Measurements from ENCODE around the gene TOLLIP. TPM values are rescaled to one million over a fixed set of nuclear protein-coding genes. Genes with fewer than 3 reads are reported as not detected.

Gene TOLLIP
- total and polyA plus RNA-seq, 2 of the 8 experiments (the other 6 are each of a cell fraction or from before 2014, with no cell fraction given) = 23.7 to 34.7 TPM

DNA sequence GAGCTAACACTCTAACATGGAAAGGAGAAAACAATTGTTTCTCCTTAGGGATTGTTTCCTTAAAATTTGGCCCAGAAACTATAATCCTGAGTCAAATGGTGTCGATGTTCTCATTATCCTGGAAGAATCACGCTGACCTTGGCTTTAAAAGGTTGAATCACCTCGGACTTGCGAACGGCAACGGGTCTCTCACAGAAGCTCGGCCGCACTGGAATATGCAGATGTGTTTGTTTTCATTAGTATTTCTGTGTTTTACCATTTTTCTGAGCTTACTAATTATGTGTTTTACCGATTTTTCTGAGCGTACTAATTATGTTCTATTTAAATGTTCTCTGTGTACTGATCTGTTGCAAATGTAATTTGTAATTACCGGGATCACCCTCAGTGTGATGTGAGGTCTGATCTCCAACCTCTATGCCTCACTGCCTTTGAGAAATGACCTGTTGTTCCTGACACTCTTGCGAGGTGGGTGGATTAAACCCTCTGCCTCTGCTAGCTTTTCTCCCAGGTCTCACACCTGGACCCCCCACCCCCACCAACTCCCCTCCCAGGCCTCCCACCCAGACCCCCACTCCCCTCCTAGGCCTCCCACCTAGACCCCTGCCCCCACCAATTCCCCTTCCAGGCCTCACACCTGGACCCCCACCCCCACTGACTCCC is 42.0 kb upstream of the TOLLIP start:
- Histone ChIP-seq H3K79me1 (ENCODE audit: low read depth, low read length) (no peaks in the 10 kb centered on the region), H3K9ac (replicated peaks in 1 of 4; ENCODE audit: extremely low read depth in 1 of 4, low read depth in 3 of 4, low read length in 3 of 4) (no peak overlapping the region), H3K4me3 (ENCODE audit: extremely low read depth in 1 of 4, insufficient read depth in 2 of 4, low read depth in 3 of 4, low read length in 4 of 4) (no peak overlapping the region), H3K18ac (ENCODE audit: extremely low read depth, low read length) (no peak overlapping the region; the same call in 1 of the 2 replicates), H3K14ac (ENCODE audit: insufficient read length) (no peak overlapping the region), H4K91ac (replicated peaks; ENCODE audit: insufficient read length, low read length) (no peak overlapping the region), H2BK120ac (replicated peaks; ENCODE audit: low read depth, low read length) (no peak overlapping the region), H3K23me2 (ENCODE audit: low read depth, low read length) (no peaks in the 10 kb centered on the region; the same call in 1 of the 2 replicates), H2AFZ (ENCODE audit: low read length) (no peak overlapping the region), H2BK5ac (ENCODE audit: low read depth, low read length) (no peak overlapping the region), H4K8ac (ENCODE audit: extremely low read depth, insufficient read depth, low read length) (no peak overlapping the region), H3K4ac (replicated peaks; ENCODE audit: insufficient read length, low read depth, low read length) (no peak overlapping the region), H3K56ac (replicated peaks; ENCODE audit: insufficient read length, low read depth, low read length) (no peak overlapping the region), H2BK15ac (ENCODE audit: low read length) (no peak overlapping the region), H3K4me2 (ENCODE audit: insufficient read depth in 1 of 2, low read depth in 2 of 2, low read length in 2 of 2) (no peak overlapping the region), H3K23ac (ENCODE audit: insufficient read length) (no peak overlapping the region), H3K36me3 (ENCODE audit: control insufficient read depth in 2 of 4, insufficient read depth in 4 of 4, low read length in 3 of 4) (no peaks in the 10 kb centered on the region), H4K5ac (ENCODE audit: insufficient read length, low read depth, low read length) (no peak overlapping the region), H3K27me3 (replicated peaks in 1 of 4; ENCODE audit: control insufficient read depth in 3 of 4, extremely low read depth in 1 of 4, insufficient read depth in 3 of 4, low read length in 3 of 4) (no peaks in the 10 kb centered on the region), H2BK20ac (ENCODE audit: low read length) (no peak overlapping the region), H4K20me1 (replicated peaks in 1 of 2; ENCODE audit: control insufficient read depth in 1 of 2, insufficient read depth in 2 of 2, low read length in 2 of 2) (no peaks in the 10 kb centered on the region), H3K9me3 (ENCODE audit: insufficient read depth in 2 of 2, low read depth in 1 of 2, low read length in 1 of 2) (peaks cover 0 to 5% of the 10 kb centered on the region in 2 experiments; a peak in 1 of 4 replicates), H2BK12ac (ENCODE audit: low read depth, low read length) (no peak overlapping the region), H2AK5ac (ENCODE audit: low read depth, low read length) (no peak overlapping the region), H3K79me2 (ENCODE audit: control insufficient read depth in 1 of 2, insufficient read depth in 2 of 2, low read length in 2 of 2) (no peaks in the 10 kb centered on the region), H3K4me1 (replicated peaks in 1 of 4; ENCODE audit: control insufficient read depth in 3 of 4, insufficient read depth in 4 of 4, low read length in 3 of 4) (peaks cover 0 to 7% (median 4%) of the 10 kb centered on the region in 4 experiments; a peak in 4 of 7 replicates), H3K27ac (ENCODE audit: low read depth, low read length) (no peak overlapping the region; the same call in 1 of the 2 replicates)
- CTCF ChIA-PET (ENCODE audit: partially characterized antibody) = interaction anchor here (0.7 to 1.4 kb wide), 3 partner anchors 8 to 46 kb away, joined by 3 read pairs; no protein-coding TSS in a partner anchor
- no peak for DNase-seq (ENCODE audit: low read depth in 1 of 2, low spot score in 2 of 2)
- WGBS, 2 experiments (ENCODE audit: extremely low coverage in 1 of 2, insufficient coverage in 1 of 2, insufficient read length in 1 of 2, insufficient replicate concordance in 2 of 2, low coverage in 1 of 2, low lambda C conversion rate in 2 of 2, missing lambda C conversion rate in 1 of 2) = 79% methylated on average over 12 of the region's 12 CpGs; no CpG with 5 or more reads in 1 of the 2 experiments
- no peak for FAIRE-seq
- POLR2A ChIA-PET (ENCODE audit: partially characterized antibody) = interaction anchor here (0.6 to 3.3 kb wide), 25 partner anchors 9 to 298 kb away, joined by 3 to 13 read pairs (median 4); partner anchors contain the start of genes BRSK2 and TOLLIP
- TF ChIP-seq JUND (IDR thresholded peaks at IDR 0.05; ENCODE audit: low read length) (no peak), CHD1 (IDR thresholded peaks at IDR 0.05; ENCODE audit: low read depth, low read length) (no peak), TAF7 (optimal IDR thresholded peaks at IDR 0.05; ENCODE audit: borderline replicate concordance, low read depth, low read length) (peak; percentile 99), SP1 (IDR thresholded peaks at IDR 0.05; ENCODE audit: low read depth, low read length) (peak; percentile 43; the same call in 1 of the 2 replicates), BCL11A (IDR thresholded peaks at IDR 0.05; ENCODE audit: low read depth in 2 of 2, low read length in 2 of 2) (no peak), RNF2 (IDR thresholded peaks at IDR 0.05; ENCODE audit: borderline replicate concordance, low read depth, low read length, missing control alignments, poor library complexity, severe bottlenecking) (no peak), TBP (IDR thresholded peaks at IDR 0.05; ENCODE audit: low read depth, low read length) (peak; percentile 96), GTF2F1 (IDR thresholded peaks at IDR 0.05; ENCODE audit: borderline replicate concordance, low read depth, low read length) (peak; percentile 97), POLR2AphosphoS5 (IDR thresholded peaks at IDR 0.05; ENCODE audit: low read depth, low read length) (peak; percentile 99), SP4 (IDR thresholded peaks at IDR 0.05; ENCODE audit: low read length) (no peak), PHF8 (conservative IDR thresholded peaks at IDR 0.05; ENCODE audit: low read depth, low read length) (no peak), POLR2A (IDR thresholded peaks at IDR 0.05; ENCODE audit: control extremely low read depth in 1 of 2, low read depth in 2 of 2, low read length in 2 of 2) (peak in 1 of 2 experiments; percentile 95; a peak in 2 of 3 replicates), SIRT6 (IDR thresholded peaks at IDR 0.05; ENCODE audit: low read length) (no peak)
